Muscle layer of duodenum (tissue), 2 donors: ENCODE measurements around the gene SLC25A12.

Experiments
- H3K27ac ChIP-seq: one replicate; pipeline ENCODE4 v1.7.0; 2013; ENCODE audit warnings: mild to moderate bottlenecking, low read length
- H3K27me3 ChIP-seq: one replicate; pipeline ENCODE4 v1.7.0; 2013; ENCODE audit warnings: low read depth, mild to moderate bottlenecking, control low read depth, low read length
- H3K36me3 ChIP-seq, 2 donors: one replicate each; pipeline ENCODE4 v1.7.0; 2013; ENCODE audit warnings: low read length in 2 of 2, control low read depth in 1 of 2, mild to moderate bottlenecking in 1 of 2; ENCODE audit not compliant: insufficient read depth in 2 of 2, control insufficient read depth in 1 of 2
- H3K4me1 ChIP-seq, 2 donors: one replicate each; pipeline ENCODE4 v1.7.0; 2013; ENCODE audit warnings: low read length in 2 of 2, mild to moderate bottlenecking in 2 of 2, control low read depth in 1 of 2, moderate library complexity in 1 of 2; ENCODE audit not compliant: insufficient read depth in 2 of 2, control insufficient read depth in 1 of 2
- H3K4me3 ChIP-seq, 2 donors: one replicate each; pipeline ENCODE4 v1.7.0; 2013; ENCODE audit warnings: low read length in 2 of 2, low read depth in 1 of 2, mild to moderate bottlenecking in 1 of 2
- H3K9me3 ChIP-seq, 2 donors: one replicate each; pipeline ENCODE4 v1.7.0; 2013; ENCODE audit warnings: low read length in 2 of 2, control low read depth in 1 of 2, mild to moderate bottlenecking in 1 of 2; ENCODE audit not compliant: control insufficient read depth in 1 of 2
- donor health status: healthy.

SLC25A12 gene

GRCh38 chr2:171804456-171804855 is 89.6 kb downstream of the SLC25A12 start:
- Histone ChIP-seq H3K36me3 (peaks cover 3 to 16% of the 10 kb centered on the region in 2 donors), H3K4me1 (no peaks in the 10 kb centered on the region), H3K27me3 (no peaks in the 10 kb centered on the region), H3K9me3 (no peaks in the 10 kb centered on the region), H3K4me3 (no peak overlapping the region), H3K27ac (no peak overlapping the region)

DNA sequence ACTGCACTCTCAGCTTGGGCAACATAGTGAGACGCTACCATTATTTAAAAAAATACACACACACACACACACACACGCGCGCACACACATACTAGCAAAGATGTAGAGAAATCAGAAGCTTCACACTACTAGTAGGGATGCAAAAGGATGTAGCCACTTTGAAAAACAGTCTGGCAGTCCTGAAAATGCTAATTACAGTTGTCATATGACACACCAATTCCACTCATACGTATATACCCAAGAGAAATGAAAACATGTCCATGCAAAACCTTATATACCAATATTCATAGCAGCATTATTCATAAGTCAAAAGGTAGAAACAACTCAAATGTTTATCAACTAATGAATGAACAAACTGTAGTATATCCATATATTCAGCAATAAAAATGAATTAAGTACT is 90.3 kb downstream of the SLC25A12 start:
- no peak overlapping the region for H3K27ac ChIP-seq
- no peaks in the 10 kb centered on the region for H3K4me1 ChIP-seq
- no peak overlapping the region for H3K4me3 ChIP-seq
- H3K36me3 ChIP-seq, result peaks cover 6 to 23% of the 10 kb centered on the region in 2 donors
- no peaks in the 10 kb centered on the region for H3K9me3 ChIP-seq
- H3K27me3 ChIP-seq, result no peaks in the 10 kb centered on the region

GRCh38 chr2:171800639-171801038 is 93.4 kb downstream of the SLC25A12 start:
- Histone ChIP-seq H3K9me3 (no peaks in the 10 kb centered on the region), H3K4me3 (no peak overlapping the region), H3K27me3 (no peaks in the 10 kb centered on the region), H3K4me1 (no peaks in the 10 kb centered on the region), H3K27ac (no peak overlapping the region), H3K36me3 (peaks cover 6 to 29% of the 10 kb centered on the region in 2 donors)

- no peaks in the 10 kb centered on the region for H3K4me1 ChIP-seq
- no peaks in the 10 kb centered on the region for H3K27me3 ChIP-seq
- H3K4me3 ChIP-seq, result no peak overlapping the region
- peaks cover 8 to 21% of the 10 kb centered on the region in 2 donors for H3K36me3 ChIP-seq
- no peaks in the 10 kb centered on the region for H3K9me3 ChIP-seq
- no peak overlapping the region for H3K27ac ChIP-seq
Measured at GRCh38 chr2:171798156-171798820, 95.8 kb downstream of the SLC25A12 start.

- Histone ChIP-seq H3K4me3 (no peak overlapping the region), H3K27ac (no peak overlapping the region), H3K36me3 (peaks cover 22 to 46% of the 10 kb centered on the region in 2 donors), H3K4me1 (no peaks in the 10 kb centered on the region), H3K9me3 (no peaks in the 10 kb centered on the region), H3K27me3 (no peaks in the 10 kb centered on the region)
Measured at GRCh38 chr2:171794918-171795317, 99.1 kb downstream of the SLC25A12 start.

DNA sequence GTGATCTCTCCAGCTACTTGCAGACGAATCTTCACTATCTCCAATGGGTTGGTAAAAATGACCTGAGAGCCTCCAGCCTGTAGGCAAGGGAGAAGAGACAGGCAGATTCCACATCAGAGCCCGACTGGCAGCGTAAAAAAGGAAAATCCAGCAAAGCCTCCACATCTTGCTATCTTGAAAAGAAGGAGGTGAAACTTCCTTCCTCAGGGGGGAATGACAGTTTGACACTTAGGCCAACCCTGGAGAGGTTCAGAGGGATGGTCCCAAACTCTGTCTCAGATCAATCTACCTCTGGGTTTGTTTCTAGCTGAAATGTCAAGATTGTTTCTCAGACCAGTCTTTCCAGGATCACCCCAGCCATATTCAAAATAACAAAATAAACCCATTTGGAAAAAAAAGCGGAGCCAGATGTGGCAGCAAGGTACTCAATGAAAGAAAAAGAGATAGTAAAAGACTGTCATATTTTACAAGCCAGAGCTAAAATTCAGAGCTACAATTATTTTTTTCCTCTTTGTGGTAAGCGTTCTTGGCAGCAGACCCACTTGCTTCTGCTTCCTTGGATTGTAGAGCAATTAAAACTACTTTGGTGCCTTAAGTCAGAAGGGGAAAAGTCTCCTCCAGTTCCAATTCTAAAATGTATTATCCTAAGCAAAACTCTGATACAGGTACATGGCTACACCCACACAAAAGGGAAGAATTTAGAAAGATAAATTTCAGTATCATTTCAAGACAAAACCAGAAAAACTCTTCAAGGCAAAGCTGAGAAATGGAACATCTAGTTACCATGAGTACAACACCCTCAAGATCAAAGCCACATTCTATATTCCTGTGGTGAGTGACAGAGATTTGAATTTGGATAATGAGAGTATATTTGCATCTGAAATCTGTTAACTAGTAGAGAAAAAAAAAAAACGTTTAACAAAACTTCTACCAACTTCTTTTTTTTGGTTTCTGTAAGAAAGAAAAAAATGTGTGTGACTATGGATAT is 100.1 kb downstream of the SLC25A12 start:
- Histone ChIP-seq H3K4me1 (no peaks in the 10 kb centered on the region), H3K27ac (no peak overlapping the region), H3K36me3 (peaks cover 16 to 40% of the 10 kb centered on the region in 2 donors), H3K4me3 (no peak overlapping the region), H3K27me3 (no peaks in the 10 kb centered on the region), H3K9me3 (no peaks in the 10 kb centered on the region)

- Histone ChIP-seq H3K9me3 (no peaks in the 10 kb centered on the region), H3K4me1 (no peaks in the 10 kb centered on the region), H3K27me3 (no peaks in the 10 kb centered on the region), H3K36me3 (peaks cover 16 to 36% of the 10 kb centered on the region in 2 donors), H3K4me3 (no peak overlapping the region), H3K27ac (no peak overlapping the region)
Measured at GRCh38 chr2:171792886-171793580, 101.0 kb downstream of the SLC25A12 start.

DNA sequence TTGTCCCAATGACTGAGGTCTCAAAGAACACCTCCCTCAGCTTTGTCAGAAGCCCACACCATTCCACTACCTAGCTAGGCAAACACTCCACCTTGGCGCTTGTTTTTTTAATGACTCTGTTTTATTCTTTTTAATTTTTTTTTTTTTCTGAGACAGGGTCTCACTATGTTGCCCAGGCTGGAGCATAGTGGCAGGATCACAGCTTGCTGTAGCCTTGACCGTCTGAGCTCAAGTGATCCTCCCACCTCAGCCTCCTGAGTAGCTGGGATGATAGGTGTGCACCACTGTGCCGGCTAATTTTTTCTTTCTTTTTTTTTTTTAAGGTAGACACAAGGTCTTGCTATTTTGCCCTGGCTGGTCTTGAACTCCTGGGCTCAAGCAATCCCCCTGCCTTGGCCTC is 101.9 kb downstream of the SLC25A12 start:
- Histone ChIP-seq H3K27ac (no peak overlapping the region), H3K27me3 (no peaks in the 10 kb centered on the region), H3K4me3 (no peak overlapping the region), H3K9me3 (no peaks in the 10 kb centered on the region), H3K4me1 (no peaks in the 10 kb centered on the region), H3K36me3 (peaks cover 20 to 42% of the 10 kb centered on the region in 2 donors)

DNA sequence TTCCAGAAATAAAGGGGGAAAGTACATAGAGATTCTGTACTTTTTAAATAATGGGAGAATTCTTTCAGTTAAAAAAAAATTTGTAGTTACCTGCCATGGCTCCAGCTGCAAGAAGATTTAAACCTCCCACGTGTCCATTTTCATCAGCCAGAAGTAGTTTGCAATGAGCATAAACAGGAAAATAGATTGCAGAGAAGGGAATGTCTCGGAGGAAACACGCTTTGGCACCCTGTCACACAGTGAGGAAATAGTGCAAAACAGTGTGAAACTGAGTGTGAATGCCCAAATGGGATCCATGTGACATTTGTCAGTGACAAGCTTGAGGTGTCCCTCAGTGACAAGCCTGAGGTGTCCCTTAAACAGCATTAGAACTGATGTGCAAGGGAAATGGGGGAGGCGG is 102.7 kb downstream of the SLC25A12 start:
- Histone ChIP-seq H3K27ac (no peak overlapping the region), H3K36me3 (peaks cover 26 to 50% of the 10 kb centered on the region in 2 donors), H3K9me3 (no peaks in the 10 kb centered on the region), H3K4me1 (no peaks in the 10 kb centered on the region), H3K4me3 (no peak overlapping the region), H3K27me3 (no peaks in the 10 kb centered on the region)

GRCh38 chr2:171789956-171790355 is 104.1 kb downstream of the SLC25A12 start:
- Histone ChIP-seq H3K4me3 (no peak overlapping the region), H3K9me3 (no peaks in the 10 kb centered on the region), H3K4me1 (no peaks in the 10 kb centered on the region), H3K36me3 (peaks cover 35 to 60% of the 10 kb centered on the region in 2 donors), H3K27ac (no peak overlapping the region), H3K27me3 (no peaks in the 10 kb centered on the region)
